Measurements from ENCODE around the gene AFAP1L2.

Gene AFAP1L2

GRCh38 chr10:114442091-114442630, 37.9 kb upstream of the AFAP1L2 start:
- no peak for DNase-seq (ENCODE audit: low spot score)
- H3K27ac ChIP-seq, result no peak overlapping the region
- ChIA-PET CTCF (interaction anchor here (0.5 kb wide), 1 partner anchor 63 kb away, joined by 3 read pairs; no protein-coding TSS in a partner anchor), POLR2A (ENCODE audit: low non-redundant PET) (no interaction called here)
- TF ChIP-seq CTCF (conservative IDR thresholded peaks at IDR 0.05; ENCODE audit: low read depth), result no peak

GRCh38 chr10:114441107-114441506, 36.8 kb upstream of the AFAP1L2 start:
- H3K27ac ChIP-seq, result no peak overlapping the region
- TF ChIP-seq CTCF (conservative IDR thresholded peaks at IDR 0.05; ENCODE audit: low read depth), result no peak
- ChIA-PET CTCF (interaction anchor here (1.0 kb wide), 1 partner anchor 34 kb away, joined by 3 read pairs; no protein-coding TSS in a partner anchor), POLR2A (ENCODE audit: low non-redundant PET) (interaction anchor here (1.2 kb wide), 1 partner anchor 8 kb away, joined by 6 read pairs; no protein-coding TSS in a partner anchor)
- DNase-seq (ENCODE audit: low spot score), result no peak

GRCh38 chr10:114437473-114438292, 33.4 kb upstream of the AFAP1L2 start:
- CTCF ChIA-PET, result interaction anchor here (0.5 to 1.2 kb wide), 11 partner anchors 27 to 732 kb away, joined by 3 to 7 read pairs (median 3); partner anchors contain the start of gene FHIP2A
- no peak overlapping the region for H3K27ac ChIP-seq
- TF ChIP-seq CTCF (conservative IDR thresholded peaks at IDR 0.05; ENCODE audit: low read depth), result peak; percentile 31
- POLR2A ChIA-PET (ENCODE audit: low non-redundant PET), result no interaction called here
- DNase-seq (ENCODE audit: low spot score), result peak; percentile 53

DNA sequence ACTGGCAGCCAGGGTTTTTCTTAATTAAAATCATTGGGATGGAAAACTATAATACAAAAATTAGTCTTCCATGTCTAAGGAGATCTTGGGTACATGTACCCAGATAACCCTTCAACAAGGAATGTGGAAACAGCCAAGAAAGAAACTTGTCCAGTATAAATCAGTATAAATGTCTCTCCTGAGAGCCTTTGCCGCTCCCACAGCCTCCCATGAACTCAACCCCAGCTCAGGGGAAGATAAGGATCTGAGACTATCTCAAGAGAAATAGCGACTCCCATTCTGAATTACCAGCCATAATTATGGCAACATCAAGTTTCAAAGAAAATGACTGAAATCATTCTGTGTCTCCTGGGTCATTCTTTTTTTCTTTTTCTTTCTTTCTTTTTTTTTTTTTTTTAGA, 32.6 kb upstream of the AFAP1L2 start:
- no peak overlapping the region for H3K27ac ChIP-seq
- ChIA-PET POLR2A (ENCODE audit: low non-redundant PET) (no interaction called here), CTCF (interaction anchor here (0.6 to 1.0 kb wide), 3 partner anchors 133 to 733 kb away, joined by 4 to 7 read pairs (median 7); no protein-coding TSS in a partner anchor)
- DNase-seq (ENCODE audit: low spot score), result no peak
- no peak for TF ChIP-seq CTCF (conservative IDR thresholded peaks at IDR 0.05; ENCODE audit: low read depth)

- CTCF ChIA-PET, result interaction anchor here (0.6 to 1.0 kb wide), 5 partner anchors 13 to 129 kb away, joined by 3 to 5 read pairs (median 3); no protein-coding TSS in a partner anchor
- TF ChIP-seq CTCF (conservative IDR thresholded peaks at IDR 0.05; ENCODE audit: low read depth), result no peak
- POLR2A ChIA-PET (ENCODE audit: low non-redundant PET), result no interaction called here
- no peak overlapping the region for H3K27ac ChIP-seq
- no peak for DNase-seq (ENCODE audit: low spot score)
Measured at GRCh38 chr10:114432566-114433093, 28.3 kb upstream of the AFAP1L2 start.

- DNase-seq (ENCODE audit: low spot score), result peak; percentile 30
- ChIA-PET CTCF (interaction anchor here (0.6 to 0.9 kb wide), 3 partner anchors 14 to 127 kb away, joined by 3 to 5 read pairs (median 3); no protein-coding TSS in a partner anchor), POLR2A (ENCODE audit: low non-redundant PET) (no interaction called here)
- peak overlapping the region; percentile 63 for H3K27ac ChIP-seq
- no peak for TF ChIP-seq CTCF (conservative IDR thresholded peaks at IDR 0.05; ENCODE audit: low read depth)
Measured at GRCh38 chr10:114431414-114432135, 27.3 kb upstream of the AFAP1L2 start.
